ENCODE data around the gene PIP4K2C.
"Not testable (repeated sequence)": the region's sequence is repeated elsewhere in the genome, so short reads cannot be mapped to it uniquely, and the experiment has no call there.

The PIP4K2C gene

DNA sequence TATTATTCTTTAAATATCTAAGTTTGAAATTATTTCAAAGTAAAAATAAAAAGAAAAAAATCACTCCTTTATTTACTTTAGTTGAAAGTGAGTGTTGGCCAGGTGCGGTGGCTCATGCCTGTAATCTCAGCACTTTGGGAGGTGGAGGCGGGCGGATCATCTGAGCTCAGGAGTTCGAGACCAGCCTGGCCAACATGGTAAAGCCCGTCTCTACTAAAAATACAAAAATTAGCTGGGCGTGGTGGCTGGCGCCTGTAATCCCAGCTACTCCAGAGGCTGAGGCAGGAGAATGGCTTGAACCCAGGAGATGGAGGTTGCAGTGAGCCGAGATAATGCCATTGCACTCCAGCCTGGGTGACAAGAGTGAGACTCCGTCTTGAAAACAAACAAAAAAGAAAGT lies 45.7 kb downstream of the PIP4K2C start:
- not testable (repeated sequence) for DNase-seq (ENCODE audit: low read depth)

- peak; percentile 34 for DNase-seq (ENCODE audit: low read depth)
These were observed 46.4 kb downstream of the PIP4K2C start for GRCh38 chr12:57637364-57637763.

GRCh38 chr12:57638096-57638495 lies 47.1 kb downstream of the PIP4K2C start:
- DNase-seq (ENCODE audit: low read depth), result no peak

- DNase-seq (ENCODE audit: low read depth), result no peak
These were observed 49.4 kb downstream of the PIP4K2C start for GRCh38 chr12:57640175-57641042.

DNA sequence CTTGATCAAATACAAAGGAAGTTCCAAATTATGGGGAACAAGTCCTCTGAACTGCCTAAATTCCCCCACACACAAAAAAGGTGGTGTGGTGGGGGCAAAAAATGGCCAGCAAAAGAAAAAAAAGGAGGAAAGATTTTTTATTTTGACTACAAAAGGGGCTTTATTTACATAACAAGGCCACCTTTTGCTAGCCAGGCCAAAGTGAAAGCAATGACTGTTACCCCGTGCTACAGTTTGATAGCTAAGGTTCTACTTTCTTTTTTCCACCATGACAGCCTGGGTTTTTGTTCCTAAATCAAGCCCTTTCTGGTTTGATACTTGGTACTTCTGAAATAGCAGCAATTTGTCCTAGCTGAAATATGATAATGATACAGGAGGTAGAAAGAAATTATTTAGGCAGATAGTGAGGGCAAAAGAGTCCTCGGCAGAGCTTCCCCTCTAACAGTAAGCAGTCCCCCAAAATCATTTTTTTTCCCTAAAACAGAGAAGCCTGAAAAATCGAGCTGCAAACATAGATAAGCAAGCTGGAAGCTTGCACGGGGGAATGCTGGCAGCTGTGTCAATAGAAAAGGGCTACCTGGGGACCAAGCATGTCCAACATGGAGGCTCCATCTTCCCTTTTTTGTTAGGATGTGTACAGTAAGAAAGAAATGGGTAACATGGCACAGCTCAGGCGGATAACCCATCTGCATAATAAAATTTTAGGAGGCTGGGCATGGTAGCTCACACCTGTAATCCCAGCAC lies 50.9 kb downstream of the PIP4K2C start:
- DNase-seq (ENCODE audit: low read depth), result no peak

- DNase-seq (ENCODE audit: low read depth), result peak; percentile 55
These were observed 55.1 kb downstream of the PIP4K2C start for GRCh38 chr12:57645990-57646658.

- not testable (repeated sequence) for DNase-seq (ENCODE audit: low read depth)
These were observed 55.7 kb downstream of the PIP4K2C start for GRCh38 chr12:57646659-57647049.

Data from ELR (cell line).